Measurements from ENCODE around the gene RAB37.

The RAB37 gene

DNA sequence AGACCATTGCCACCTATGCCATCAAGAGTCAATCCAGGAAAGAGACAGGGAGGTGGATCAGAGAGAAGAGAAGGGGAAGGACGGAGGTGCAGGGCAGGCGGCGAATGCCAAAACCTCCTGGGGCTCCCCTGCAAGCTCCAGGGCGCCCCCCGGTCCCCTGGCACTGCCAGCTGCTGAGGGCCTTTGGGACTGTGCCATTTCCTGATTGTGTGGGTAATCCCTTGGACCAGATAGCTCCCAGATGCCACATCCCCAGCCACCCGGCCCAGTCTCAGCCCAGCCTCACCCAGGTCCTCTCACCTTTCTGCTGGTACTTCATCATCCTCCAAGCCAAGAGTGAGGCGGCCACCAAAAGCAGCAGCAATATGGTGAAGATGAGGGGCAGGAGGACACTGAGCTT, 39.0 kb upstream of the RAB37 start:
- H3K27ac ChIP-seq, result no peak overlapping the region
- TF ChIP-seq ZFX (IDR thresholded peaks at IDR 0.05) (no peak), CTCF (conservative IDR thresholded peaks at IDR 0.05) (no peak)

DNA sequence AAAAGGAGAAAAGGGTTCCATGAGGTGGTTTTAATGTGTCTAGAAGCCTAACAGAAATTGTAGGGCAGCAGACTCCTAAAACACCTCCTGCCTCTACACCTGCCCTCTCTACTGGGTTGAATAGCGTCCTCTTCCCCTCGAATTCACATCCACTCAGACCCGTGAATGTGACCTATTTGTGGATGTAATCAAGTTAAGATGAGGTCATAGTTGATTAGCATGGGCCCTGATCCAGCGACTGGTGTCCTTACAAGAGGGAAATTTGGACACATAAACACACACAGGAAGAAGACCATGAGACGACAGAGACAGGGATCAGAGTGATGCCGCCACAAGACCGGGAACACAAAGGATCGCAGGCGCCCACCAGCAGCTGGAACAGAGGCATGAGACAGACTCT, 37.8 kb upstream of the RAB37 start:
- no peak overlapping the region for H3K27ac ChIP-seq
- TF ChIP-seq CTCF (conservative IDR thresholded peaks at IDR 0.05), result no peak
- no peak for TF ChIP-seq ZFX (IDR thresholded peaks at IDR 0.05)

DNA sequence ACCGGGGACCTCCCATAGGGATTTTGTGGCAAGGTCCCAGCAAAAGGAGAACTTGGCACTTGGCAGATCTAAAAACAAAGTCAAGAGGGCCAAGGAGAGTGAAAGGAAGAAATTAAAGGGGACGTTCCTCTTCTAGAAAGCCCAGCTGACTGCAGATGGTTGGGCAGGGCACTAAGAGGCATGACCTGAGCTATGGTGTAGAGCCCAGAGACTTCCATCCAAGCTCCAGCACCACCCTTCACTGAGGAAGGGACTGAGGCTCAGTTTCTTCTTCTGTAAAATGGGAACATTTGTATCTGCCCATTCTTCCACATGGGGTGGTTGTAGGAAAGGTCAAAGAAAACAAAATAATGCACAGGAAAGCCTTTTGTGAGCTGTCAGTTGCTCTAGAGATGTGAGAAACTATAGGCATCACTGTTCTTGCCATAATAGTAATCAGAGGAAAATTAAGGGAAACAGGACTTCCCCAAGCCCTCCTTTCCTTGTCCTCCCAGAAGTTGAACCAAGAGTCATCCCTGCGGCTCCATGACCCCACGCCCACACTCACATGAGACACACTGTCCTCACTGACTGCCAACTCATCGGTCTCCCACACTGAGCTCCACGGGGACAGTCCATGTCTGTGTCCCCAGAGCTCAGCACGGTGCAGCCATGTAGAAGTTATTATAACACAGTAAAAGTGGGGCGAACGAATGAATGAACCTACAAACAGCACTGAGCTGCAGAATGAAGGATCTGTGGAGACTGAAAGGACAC, 34.8 kb upstream of the RAB37 start:
- TF ChIP-seq ZFX (IDR thresholded peaks at IDR 0.05) (no peak), CTCF (conservative IDR thresholded peaks at IDR 0.05) (no peak)
- H3K27ac ChIP-seq, result no peak overlapping the region

DNA sequence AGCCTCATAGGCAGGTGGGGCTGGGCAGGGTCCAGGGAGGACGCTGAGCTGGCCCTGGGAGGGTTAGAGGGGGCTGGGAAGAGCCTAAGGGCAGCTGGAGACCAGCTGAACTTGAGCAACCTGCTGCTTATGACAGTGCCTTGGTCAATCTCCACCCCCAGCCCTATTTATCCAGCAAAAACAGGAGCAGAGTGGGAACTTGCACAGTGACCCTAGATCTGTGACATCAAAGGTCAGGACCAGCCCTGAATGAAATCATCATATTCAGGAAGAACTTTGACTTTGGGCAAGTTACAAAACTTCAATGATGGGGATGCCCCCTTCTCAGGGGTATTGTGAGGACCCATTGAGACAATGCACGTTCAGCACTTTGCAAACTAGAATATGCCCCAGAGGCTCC, 33.7 kb upstream of the RAB37 start:
- no peak overlapping the region for H3K27ac ChIP-seq
- no peak for TF ChIP-seq CTCF (conservative IDR thresholded peaks at IDR 0.05)
- no peak for TF ChIP-seq ZFX (IDR thresholded peaks at IDR 0.05)

DNA sequence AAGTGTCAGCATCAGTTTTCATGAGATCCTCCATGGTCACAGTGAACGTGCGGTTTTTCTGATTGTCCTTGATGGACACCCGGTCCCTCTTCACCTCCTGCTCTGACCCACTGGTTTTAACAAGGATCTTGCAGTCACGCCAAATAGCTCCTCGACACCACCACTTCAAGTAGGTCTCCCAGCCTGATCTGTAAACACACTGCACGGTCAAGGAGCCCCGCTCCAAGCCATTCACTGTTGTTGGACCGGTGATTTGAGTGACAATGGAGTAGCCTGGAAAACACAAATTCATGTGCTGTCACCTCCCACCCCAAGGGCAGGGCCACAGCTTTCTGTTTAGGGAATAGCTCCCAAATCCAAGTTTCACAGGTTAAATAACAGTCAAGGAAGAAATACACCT, 32.5 kb upstream of the RAB37 start:
- no peak overlapping the region for H3K27ac ChIP-seq
- TF ChIP-seq CTCF (conservative IDR thresholded peaks at IDR 0.05), result no peak
- no peak for TF ChIP-seq ZFX (IDR thresholded peaks at IDR 0.05)

DNA sequence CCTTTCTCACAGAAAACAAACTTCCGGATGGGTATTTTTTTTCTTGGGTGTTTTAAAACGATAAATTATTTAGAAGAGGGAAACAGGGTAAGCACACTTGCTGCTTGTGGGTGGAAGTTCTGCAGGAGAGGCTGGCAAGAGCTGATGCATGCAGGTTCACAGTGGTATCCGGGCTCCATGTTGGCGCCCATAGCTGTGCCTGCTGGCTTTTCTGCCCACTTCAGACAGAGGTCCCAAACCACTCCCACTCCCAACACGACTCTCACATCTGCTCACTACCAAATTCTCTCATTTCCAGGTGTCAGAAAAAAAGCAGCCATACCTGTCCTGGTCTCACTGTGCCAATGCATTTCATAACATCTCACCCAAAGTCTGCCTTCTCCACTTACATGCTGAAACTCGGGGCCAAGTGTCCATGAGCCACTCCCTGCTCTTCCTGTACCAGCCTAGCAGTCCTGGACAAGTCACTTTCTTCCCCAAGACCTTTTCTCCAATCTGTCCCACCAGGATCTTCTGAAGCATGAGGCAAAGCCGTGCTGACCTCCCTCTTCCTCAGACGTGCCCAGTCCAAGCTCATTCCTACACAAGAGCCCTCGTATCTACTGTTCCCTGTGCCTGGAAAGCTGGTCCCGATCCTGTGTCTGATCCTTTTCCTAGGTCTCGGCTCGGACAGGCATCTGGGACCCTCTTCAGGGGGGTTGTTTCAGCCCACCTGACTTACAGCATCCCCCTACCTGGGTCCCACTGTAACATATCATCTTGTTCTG, 25.8 kb upstream of the RAB37 start:
- TF ChIP-seq ZFX (IDR thresholded peaks at IDR 0.05) (no peak), CTCF (conservative IDR thresholded peaks at IDR 0.05) (no peak)
- H3K27ac ChIP-seq, result no peak overlapping the region

DNA sequence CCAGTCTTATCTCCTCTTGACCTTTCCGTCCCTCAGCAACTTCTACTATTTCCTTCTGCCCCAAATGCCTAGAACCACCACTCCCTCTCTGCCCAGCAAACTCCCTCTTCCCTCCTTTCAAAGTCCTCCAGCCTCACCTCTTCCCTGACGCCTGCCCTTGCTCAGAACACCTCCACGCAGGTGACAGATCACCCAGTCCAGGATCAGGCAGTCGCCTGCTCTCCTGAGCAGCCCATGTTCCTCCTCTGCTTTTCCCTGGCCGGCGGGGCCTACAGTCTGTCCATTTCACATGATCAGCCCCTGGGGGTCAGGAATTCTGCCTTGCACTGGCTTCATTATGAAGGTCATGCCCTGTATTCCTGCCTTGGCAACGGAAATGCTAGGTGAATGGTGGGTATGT, 24.8 kb upstream of the RAB37 start:
- no peak for TF ChIP-seq CTCF (conservative IDR thresholded peaks at IDR 0.05)
- no peak for TF ChIP-seq ZFX (IDR thresholded peaks at IDR 0.05)
- no peak overlapping the region for H3K27ac ChIP-seq

Measured in C4-2B (cell line).